RCC 7860 (cell line): ENCODE results near the gene GRAMD1C.

Experiments used
- DNase-seq: peaks from one replicate; pipeline ENCODE4 v3.0.0-alpha.2; 2015; ENCODE audit warnings: low spot score
- FAIRE-seq: peaks from 2 replicates; lab custom pipeline; 2012; peaks lifted over from hg19 to GRCh38; lab: Jason Lieb, UNC

The GRAMD1C gene

DNA sequence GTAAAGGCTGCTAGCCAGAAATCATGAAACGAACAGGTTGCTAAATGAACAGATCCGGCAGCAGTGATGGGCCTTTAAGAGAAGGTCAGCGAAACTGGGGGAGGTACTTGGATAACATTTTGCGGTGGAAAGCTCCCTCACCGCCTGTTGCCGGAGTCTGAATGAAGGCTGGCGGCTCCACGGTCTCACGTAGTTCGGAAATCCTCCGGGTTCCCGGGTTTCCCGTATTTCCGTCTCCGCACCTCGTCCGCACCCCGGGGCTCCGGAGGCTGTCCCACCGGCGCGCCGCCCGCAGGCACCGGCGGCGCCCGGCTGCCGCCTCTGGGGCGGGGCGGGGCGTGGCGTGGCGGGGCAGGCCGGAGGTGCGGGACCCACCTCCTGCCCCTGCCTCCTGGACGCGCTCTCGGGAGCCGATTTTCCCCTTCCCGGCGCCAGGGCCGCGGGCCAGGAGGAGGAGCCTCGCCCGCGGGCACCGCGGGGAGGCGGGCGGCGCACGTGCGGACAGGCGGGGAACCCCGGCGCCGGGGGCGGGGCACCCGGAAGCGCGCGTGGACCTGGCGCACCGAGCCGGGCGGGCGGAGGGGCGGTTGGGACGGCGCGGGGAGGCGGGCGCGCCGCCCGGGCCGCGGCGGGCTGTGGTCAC is 108.9 kb downstream of the GRAMD1C start, which contains the start of gene ZDHHC23:
Gene ZDHHC23 (plus strand): TSS at position 642 of the 643 bp plus-strand sequence. CDS start 790 bp downstream, outside the sequence.
- no peak for FAIRE-seq
- peak; percentile 51 for DNase-seq

DNA sequence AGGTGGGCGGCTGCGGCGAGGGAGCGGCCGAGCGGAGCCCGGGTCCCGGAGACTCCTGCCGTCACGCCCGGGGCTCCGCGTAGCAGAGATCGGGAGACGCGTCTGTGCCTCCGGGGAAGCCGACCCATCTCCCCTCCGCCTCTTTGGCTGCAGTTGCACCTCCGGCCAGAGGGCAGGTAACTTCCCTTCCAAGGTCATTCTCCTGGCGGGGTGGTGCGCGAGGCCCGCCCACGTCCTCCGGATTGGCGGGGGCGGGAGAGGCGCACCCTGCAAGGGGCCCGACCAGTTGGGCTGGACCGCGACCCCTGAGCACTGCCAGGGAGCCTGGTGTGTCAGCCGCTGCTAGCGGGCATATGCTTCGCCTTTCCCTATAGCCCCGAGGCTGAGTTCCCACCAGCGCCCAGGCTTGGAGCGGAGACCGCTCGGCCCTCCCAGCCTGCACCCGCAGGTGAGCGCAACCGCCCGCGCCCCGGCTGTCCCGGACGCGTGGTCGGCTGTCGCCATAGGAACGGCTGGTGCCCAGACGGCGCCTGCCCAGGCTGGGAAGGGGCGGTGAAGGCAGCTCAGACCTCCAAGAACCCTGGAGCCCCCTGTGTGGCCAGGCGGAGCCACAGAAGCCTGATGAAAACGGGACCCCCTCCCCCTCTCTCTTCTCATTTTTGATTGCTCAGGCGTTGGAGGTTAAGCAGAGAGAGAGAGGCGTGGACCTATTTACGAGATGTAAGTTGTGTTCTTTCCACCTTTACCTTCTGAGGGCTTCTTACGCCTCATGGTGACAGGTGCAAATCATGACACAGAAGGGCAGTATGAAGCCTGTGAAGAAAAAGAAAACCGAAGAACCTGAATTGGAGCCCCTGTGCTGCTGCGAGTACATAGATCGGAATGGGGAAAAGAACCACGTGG is 109.7 kb downstream of the GRAMD1C start:
- no peak for DNase-seq
- no peak for FAIRE-seq

DNA sequence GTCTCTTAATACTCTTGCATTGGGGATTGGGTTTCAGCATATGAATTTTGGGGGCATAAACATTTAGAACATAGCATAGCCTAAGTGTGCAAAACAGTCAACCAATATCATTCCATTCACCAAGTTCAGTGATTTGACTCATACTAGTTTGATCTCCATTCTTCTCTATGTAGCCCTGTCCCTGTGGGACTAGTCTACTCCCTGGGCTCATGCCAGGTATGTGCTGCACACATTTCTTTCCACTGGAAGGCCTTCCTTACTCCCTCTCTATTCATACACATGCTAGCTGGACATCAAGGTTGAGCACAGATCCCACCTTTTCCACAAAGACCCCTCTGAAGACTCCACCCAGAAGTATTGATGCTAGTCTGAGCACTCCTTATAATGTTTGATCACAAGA is 114.3 kb downstream of the GRAMD1C start:
- FAIRE-seq, result no peak
- no peak for DNase-seq

DNA sequence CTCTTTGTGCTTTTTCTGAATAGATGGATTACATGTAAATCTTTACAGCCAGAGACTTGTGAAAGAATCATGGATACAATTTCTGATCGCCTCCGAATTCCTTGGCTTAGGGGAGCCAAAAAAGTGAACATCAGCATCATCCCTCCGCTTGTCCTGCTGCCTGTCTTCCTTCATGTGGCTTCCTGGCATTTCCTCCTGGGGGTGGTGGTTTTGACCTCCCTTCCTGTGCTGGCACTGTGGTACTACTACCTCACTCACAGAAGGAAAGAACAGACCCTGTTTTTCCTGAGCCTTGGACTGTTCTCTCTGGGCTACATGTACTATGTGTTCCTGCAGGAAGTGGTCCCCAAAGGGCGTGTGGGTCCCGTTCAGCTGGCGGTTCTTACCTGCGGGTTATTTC is 115.1 kb downstream of the GRAMD1C start:
- no peak for FAIRE-seq
- DNase-seq, result no peak

DNA sequence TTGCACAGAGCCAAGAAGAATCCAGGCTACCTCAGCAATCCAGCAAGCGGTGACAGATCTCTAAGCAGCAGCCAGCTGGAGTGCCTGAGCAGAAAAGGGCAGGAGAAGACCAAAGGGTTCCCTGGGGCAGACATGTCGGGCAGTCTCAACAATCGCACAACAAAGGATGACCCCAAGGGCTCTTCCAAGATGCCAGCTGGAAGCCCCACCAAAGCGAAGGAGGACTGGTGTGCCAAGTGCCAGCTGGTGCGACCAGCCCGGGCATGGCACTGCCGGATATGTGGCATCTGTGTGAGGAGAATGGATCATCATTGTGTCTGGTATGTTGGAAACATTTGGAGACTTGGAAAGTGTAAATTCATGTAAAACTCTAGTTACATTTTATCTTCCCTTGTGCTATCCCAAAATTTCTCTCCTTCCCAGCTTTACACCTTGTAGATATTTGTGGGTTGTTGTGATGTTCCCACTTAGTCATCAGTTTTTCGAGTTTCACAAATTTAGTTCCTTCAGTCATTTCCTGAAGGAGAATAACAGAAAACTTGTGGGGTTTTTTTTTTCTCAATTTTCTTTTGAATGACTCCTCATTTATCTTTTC is 115.6 kb downstream of the GRAMD1C start:
- DNase-seq (no peak), FAIRE-seq (no peak)

DNA sequence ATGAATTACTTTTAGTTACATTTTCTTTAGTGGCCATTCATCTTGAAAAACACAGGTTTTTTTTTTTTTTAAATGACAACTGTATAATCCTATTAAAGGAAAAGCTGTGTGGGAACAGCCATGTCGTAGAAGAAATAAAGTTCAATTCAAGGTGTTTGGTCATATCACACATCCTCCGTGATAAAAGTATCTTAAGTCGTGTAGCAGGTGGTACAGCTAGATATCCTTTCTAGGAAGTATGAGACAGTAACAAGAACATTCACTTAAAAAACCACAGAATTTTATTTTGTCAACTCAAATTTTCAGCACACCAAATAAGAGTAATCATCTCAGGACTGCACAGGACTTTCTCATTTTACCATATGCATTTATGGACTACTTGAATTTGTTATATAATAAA is 125.3 kb downstream of the GRAMD1C start:
- no peak for FAIRE-seq
- DNase-seq, result no peak

DNA sequence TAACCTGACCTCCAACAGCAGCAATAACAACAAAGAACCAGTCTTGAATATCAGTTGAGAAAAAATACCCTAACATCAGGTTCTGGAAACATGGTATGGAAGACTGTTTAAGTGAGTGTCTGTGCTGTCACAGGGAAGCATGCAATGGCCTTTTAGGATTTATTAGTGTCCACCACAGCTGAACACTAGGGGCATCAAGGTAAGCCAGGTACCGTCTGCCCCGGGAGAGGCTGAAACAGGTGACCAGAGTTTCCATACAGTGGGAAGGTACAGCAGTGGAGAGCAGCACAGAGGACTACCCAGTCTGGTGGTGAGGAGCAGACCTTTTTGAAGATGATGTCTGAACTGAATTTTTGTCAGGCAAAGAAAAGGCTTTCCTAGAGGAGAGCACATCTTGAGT is 127.6 kb downstream of the GRAMD1C start:
- FAIRE-seq, result no peak
- no peak for DNase-seq

DNA sequence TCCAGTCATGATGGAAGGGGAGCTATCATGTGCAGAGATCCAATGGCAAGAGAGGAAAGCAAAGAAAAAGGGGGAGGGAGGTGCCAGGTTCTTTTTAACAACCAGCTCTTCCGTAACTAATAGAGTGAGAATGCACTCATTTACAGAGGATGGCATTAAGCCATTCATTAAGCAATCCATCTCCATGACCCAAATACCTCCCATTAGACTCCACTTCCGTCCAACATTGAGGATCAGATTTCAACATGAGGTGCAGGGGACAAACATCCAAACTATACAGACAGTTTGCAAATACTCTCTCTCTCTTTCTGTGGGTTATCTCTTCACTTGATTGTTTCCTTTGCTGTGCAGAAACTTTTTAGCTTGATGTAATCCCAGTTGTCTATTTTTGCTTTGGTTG is 130.4 kb downstream of the GRAMD1C start:
- FAIRE-seq, result no peak

DNA sequence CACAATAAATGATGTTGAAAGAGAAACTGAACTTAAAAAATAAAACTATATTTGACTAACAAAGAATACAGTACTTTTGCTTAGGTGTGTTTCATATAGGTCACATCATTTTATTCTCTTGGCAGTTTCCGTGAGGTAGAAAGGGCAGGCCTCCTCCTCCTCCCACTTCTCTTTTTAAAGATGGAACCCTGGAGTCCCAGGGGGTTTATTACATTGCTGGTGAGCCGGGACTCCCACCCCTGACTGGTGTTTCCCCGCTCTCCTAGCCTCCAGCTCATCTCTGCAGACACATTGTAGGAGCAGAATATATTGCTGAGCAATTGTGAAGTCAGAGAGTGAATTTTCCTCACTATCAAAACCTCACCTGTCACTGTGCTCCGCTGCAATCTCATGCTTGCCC is 139.2 kb downstream of the GRAMD1C start:
- FAIRE-seq (no peak), DNase-seq (no peak)

More for the DNA sequence above, 130.4 kb downstream of the GRAMD1C start:
- DNase-seq, result no peak

DNA sequence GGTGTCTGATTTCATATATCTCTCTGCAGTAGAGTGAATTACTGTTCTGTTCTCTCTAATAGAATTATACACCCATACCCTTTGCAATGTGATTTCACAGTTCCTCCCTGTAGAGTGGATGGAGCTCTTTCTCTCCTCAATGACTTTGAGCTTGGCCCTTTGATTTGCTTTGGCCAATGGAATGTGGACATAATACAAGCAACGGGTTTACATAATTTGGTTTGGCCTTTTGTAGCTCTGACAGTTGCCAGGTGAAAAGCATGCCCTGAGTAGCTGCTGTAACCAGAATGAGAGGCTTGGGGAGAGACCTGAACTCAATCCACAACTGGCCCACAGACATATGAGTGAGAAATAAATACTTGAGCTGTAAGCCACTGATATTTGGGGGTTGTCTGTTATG is 141.3 kb downstream of the GRAMD1C start:
- no peak for FAIRE-seq
- DNase-seq, result no peak

DNA sequence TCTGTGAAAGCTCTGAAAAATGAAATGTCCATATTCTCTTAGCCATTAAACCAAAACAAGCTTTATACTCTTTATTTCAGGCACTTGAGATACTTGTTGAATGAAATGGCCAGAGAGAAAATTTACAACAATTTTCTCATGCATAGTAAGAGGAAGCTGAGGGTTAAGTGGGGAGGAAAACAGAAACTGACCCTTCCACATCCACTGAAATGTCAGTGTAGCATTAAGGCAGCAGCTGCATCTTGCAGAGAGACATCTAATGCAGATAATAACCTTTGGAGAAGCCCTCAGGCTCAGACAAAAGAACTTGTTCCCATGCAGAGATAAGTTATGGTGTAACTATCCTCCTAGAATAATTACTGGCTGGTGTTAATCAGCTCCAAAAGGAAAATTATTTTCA is 143.2 kb downstream of the GRAMD1C start:
- FAIRE-seq (no peak), DNase-seq (no peak)

DNA sequence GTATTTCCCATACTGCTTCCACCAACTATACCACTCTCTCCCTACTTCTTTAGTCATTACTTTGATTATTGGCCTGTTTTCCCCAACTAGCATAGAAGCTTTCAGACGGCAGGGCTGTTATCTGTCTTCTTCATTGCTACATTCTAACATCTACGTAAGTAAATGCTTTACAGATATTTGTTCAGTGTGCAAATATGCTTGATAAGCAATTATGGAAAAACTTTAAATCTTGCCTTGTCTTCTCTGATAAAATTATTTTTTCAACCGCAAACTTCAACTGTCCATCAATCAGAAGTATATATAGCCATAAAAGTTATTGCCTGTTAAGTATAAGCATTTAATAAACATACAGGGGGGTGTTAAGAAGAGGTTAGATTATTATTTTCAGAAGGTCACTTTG is 145.0 kb downstream of the GRAMD1C start:
- no peak for DNase-seq
- FAIRE-seq, result no peak

DNA sequence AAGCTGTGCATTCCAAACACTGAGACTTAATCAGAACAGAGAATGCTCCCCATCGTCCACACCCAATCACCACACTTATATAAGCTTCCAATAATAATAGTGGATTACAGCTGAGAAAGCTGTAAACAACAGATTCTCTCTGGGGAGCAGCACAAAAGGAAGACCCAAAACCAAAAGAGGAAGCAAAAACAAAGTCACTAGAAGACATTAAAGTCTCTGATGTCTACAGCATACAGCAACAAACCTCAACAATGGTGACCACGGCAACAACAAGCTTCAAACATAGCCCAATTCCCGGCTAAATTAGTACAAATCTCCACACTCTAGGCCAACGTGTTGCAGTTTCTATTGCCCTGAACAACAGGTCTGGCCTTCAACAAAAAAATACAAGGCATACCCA is 147.0 kb downstream of the GRAMD1C start:
- FAIRE-seq, result no peak

More for the DNA sequence above, 147.0 kb downstream of the GRAMD1C start:
- DNase-seq, result no peak
